Stimulated activated CD4-positive, alpha-beta T cell treated with anti-CD3 and anti-CD28 coated beads, TNF-alpha, amount 100 ng/mL, for 24 hours (primary cell): ENCODE results near the gene GCK.
"Not testable (repeated sequence)": the region's sequence is repeated elsewhere in the genome, so short reads cannot be mapped to it uniquely, and the experiment has no call there.

Experiments
- DNase-seq, 3 experiments: peaks; one replicate each; pipeline ENCODE4 v3.0.0-alpha.2; 2020; ENCODE audit warnings: low read depth in 3 of 3

The GCK gene

DNA sequence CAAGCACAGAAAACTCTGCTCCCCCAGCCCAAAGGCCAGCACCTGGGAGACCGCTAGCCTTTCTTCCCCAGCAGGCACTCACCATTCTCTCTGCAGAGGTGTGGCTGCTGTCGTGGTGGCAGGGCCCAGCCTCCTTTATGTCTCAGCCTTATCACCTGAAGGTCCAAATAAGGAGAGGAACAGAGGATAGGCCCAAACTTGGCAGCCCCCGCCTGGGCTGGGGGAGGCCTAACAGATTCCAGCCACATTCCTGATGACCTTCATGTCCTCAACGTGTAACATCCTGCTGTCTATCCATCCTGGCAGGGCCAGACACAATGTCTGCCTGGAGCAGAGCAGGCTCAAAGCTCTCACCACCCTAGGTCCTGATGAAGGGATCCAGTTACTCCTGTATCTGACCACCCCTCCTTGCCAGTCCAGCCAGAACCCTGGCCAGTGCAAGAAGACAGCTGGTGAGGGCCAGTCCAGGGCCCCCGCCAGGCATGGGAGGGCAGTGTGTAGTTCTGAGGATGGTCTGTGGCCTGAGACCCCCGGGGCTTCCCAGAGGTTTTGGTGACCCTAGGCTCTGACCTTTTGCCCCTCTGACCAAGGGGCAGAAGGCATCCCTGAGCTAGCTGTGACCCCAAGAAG, 47.9 kb downstream of the GCK start, which contains the start of gene MYL7:
Gene MYL7, minus strand, starts transcription at position 112 of the 630 bp plus-strand sequence. Its CDS starts 27 bp downstream, at position 85.
- no peak for DNase-seq

DNA sequence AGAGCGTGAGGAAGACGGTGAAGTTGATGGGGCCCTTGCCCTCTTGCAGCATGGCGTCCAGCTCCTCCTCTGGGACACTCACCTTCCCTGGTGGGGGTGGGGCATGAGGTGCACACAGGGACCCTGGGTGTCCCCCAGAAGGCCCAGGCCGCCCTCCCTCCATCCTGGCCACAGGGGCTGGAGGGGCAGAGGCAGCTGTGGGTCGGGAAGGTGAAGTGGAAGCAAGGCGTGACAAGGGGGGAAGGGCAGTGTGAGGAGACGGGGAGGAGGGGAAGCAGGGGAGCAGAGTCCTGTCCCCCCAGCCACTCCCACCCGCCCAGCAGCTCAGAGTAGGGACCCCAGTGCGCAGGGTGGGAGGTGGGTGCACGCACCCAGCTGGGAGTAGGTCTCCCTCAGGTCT, 48.9 kb downstream of the GCK start:
- no peak for DNase-seq

GRCh38 chr7:44139311-44140010, 49.8 kb downstream of the GCK start:
- no peak for DNase-seq

DNA sequence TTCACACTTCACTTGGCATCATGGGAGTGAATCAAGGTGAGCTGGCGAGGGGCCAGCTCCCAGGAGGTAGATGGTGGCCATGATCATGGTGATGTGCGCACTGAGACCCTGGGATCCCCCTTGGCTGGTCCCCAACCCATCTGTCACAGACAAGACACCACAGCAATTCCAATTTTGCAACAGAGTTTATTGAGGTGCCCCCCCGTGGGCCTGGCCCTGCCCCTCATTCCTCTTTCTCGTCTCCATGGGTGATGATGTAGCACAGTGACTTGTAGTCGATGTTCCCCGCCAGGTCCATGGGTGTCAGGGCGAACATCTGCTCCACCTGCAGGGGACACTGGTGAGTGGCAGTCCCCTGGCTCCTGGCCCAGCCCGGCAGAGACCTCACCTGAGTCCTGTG, 50.5 kb downstream of the GCK start:
- DNase-seq: no peak

- no peak for DNase-seq
These were observed 52.5 kb downstream of the GCK start for GRCh38 chr7:44136731-44137130.

GRCh38 chr7:44134943-44135628, 54.2 kb downstream of the GCK start:
- DNase-seq: no peak

DNA sequence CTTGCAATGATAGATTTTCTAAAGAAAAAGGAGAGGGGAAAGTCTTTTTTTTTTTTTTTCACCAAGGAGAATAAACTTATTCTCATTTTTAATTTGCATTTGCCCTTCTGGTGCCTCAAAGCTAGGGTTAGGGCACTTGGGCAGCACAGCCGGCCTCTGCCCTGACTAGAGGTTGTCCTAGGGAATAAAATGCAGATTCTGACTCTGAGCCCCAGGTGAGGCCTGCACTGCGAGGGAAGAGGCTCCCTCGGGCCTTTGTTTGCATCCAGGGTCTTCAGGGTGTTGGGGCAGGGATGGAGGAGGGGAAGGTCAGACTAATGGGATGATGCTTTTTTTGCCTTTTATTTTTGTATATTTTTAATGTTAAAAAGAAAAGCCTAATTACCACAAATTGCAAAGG, 55.9 kb downstream of the GCK start:
- no peak for DNase-seq

- DNase-seq: no peak
These were observed 57.2 kb downstream of the GCK start for GRCh38 chr7:44132039-44132438.

- DNase-seq: no peak
These were observed 57.8 kb downstream of the GCK start for GRCh38 chr7:44131173-44132029.

- no peak for DNase-seq
These were observed 60.3 kb downstream of the GCK start for GRCh38 chr7:44128721-44129582.

- DNase-seq: no peak
These were observed 62.1 kb downstream of the GCK start for GRCh38 chr7:44127161-44127560.

DNA sequence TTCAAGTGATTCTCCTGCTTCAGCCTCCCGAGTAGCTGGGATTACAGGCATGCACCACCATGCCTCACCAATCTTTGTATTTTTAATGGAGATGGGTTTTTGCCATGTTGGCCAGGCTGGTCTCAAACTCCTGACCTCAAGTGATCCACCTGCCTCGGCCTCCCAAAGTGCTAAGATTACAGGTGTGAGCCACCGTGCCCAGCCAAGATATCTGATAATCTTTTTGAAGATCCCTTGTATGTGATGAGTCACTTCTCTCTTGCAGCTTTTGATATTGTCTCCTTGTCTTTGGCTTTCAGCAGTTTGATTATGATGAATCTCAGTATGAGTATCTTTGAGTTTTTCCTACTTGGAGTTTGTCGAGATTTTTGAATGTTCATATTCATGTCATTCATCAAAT, 62.7 kb downstream of the GCK start:
- DNase-seq: not testable (repeated sequence)

DNA sequence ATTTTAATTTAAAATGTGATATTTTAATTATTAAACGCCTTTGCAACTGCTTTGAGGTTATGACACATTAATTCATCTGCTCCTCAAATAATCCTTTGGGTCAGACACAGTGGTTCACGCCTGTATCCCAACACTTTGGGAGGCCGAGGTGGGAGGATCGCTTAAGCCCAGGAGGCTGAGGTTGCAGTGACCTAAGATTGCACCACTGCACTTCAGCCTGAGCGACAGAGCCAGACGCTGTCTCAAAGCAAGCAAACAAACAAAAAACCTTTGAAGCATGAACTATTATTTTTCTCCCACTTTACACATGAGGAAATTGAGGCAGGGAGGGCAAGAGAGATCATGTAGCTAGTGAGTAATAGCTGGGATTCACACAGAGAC, 64.4 kb downstream of the GCK start:
- no peak for DNase-seq

- peak; percentile 96 to 99 (median 97) for DNase-seq
These were observed 65.8 kb downstream of the GCK start, which contains the start of gene POLD2 for GRCh38 chr7:44123190-44124003. TSS of gene POLD2 (minus strand) at chr7:44123548. CDS start at chr7:44122053, 1,495 bp downstream.

GRCh38 chr7:44122529-44122928, 66.7 kb downstream of the GCK start:
- DNase-seq: no peak

DNA sequence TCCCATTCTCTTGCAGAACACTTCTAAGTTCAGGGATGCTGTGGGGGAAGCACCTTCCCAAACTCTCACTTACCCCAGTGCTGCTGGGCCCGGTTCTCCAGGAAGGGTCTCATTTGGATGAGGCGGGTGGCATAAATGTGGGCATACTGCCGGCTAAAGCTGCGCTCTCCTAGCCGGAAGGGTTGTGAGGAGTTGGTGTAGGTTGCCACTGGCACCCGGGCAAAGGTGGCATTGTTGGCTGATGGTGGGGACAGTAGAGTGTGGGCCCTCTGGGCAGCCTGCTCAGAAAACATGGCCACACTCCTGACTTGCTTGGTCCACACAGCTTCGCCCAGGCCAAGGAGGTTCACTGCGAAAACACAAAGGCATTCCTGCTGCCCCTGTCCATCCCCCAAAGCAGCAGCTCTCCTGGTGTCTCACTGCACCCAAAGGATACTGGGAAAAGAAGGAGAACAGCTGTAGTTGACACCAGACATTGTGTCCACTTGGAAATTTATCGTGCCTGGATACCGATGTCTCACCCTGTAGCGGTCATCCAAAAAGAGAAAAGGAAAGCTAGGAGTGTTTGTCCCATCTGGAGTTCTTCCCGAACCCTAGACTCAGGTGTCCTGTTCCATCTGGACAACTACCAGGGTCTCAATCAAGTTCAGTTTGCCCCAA, 67.3 kb downstream of the GCK start:
- no peak for DNase-seq

DNA sequence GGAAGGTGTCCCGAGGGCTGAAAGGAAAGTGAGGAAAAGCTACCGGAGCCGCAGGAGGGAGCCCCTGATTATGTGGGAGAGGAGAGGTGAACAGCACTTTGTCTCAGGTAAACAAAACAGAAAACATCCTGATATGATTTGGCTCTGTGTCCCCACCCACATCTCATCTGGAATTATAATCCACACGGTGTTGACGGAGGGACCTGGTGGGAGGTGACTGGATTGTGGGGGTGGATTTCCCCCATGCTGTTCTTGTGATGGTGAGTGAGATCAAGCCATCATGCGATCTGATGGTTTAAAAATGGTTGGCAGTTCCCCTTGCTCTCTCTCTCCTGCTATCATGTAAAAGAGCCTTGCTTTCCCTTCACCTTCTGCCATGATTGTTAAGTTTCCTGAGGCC, 68.8 kb downstream of the GCK start:
- DNase-seq: no peak

GRCh38 chr7:44119829-44120380, 69.3 kb downstream of the GCK start:
- no peak for DNase-seq

DNA sequence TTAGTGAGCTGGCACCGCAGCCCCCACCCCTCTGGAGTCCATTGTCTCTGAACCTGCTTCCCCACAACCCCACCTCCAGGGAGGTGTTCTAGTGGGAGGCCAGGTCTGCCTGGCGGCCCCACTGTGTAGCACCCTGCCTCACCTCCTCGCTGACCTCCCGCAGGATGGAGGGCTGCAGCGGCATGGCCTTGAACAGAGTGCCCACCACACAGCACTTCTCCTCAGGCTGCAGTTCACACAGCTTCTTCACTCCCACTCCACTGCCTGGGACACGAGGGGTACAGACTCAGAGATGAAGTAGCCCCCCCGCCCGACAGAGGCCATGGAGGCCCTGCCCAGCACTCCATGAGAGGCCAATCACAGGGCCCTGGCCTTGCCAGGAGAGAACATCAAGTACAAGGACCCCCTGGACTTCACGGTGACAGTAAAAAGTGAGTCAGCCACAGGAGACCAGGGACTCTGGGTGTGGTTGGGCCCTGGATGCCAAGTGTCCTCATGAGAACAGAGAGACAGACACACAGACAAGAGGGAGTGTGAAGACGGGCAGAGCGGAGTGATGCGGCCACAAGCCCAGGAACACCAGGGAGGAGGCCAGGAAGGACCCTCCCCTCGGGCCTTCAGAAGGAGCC, 71.3 kb downstream of the GCK start:
- DNase-seq: no peak
